WTC11 (cell line): ENCODE data around the gene ZNF614.

Experiments used
- ESRRA ChIP-seq: sonication (generic); formaldehyde crosslinking; IDR thresholded peaks from 2 replicates; pipeline ENCODE4 v1.8.1; 2022; ENCODE audit warnings: mild to moderate bottlenecking, missing genetic modification reagents, borderline replicate concordance
- HMGA2 ChIP-seq: fragments of 250-450 bp; sonication (Bioruptor Pico); IDR thresholded peaks from 2 replicates; pipeline ENCODE4 v1.4.0; 2021; ENCODE audit warnings: mild to moderate bottlenecking, moderate library complexity
- OVOL2 ChIP-seq: fragments of 250-450 bp; sonication (Bioruptor Pico); IDR thresholded peaks from 2 replicates; pipeline ENCODE4 v1.9.0; 2021; ENCODE audit warnings: mild to moderate bottlenecking, borderline replicate concordance
- TP53 ChIP-seq: sonication (generic); formaldehyde crosslinking; IDR thresholded peaks from 2 replicates; pipeline ENCODE4 v1.8.1; 2023; ENCODE audit warnings: mild to moderate bottlenecking, missing genetic modification reagents
- ZNF263 ChIP-seq: sonication (generic); formaldehyde crosslinking; IDR thresholded peaks from 2 replicates; pipeline ENCODE4 v1.8.1; 2022; ENCODE audit warnings: low read depth, mild to moderate bottlenecking, moderate library complexity, missing genetic modification reagents
- ZNF532 ChIP-seq: fragments of 250-450 bp; sonication (Bioruptor Pico); IDR thresholded peaks from 2 replicates; pipeline ENCODE4 v1.9.0; 2021; ENCODE audit warnings: mild to moderate bottlenecking, borderline replicate concordance
- TF ChIP-seq, protein P1 (sequence below): fragments of 200-600 bp; IDR thresholded peaks from 2 replicates; pipeline ENCODE4 v1.8.0; 2022; ENCODE audit warnings: antibody characterized with exemption
- TF ChIP-seq, protein P2 (sequence below): sonication (generic); formaldehyde crosslinking; IDR thresholded peaks from 2 replicates; pipeline ENCODE4 v1.8.1; 2022; ENCODE audit warnings: mild to moderate bottlenecking, moderate library complexity, missing genetic modification reagents
- TF ChIP-seq, protein P3 (sequence below): sonication (generic); formaldehyde crosslinking; IDR thresholded peaks from 2 replicates; pipeline ENCODE4 v1.8.0; 2022; ENCODE audit warnings: mild to moderate bottlenecking, missing genetic modification reagents

- TF ChIP-seq, protein P1, sequence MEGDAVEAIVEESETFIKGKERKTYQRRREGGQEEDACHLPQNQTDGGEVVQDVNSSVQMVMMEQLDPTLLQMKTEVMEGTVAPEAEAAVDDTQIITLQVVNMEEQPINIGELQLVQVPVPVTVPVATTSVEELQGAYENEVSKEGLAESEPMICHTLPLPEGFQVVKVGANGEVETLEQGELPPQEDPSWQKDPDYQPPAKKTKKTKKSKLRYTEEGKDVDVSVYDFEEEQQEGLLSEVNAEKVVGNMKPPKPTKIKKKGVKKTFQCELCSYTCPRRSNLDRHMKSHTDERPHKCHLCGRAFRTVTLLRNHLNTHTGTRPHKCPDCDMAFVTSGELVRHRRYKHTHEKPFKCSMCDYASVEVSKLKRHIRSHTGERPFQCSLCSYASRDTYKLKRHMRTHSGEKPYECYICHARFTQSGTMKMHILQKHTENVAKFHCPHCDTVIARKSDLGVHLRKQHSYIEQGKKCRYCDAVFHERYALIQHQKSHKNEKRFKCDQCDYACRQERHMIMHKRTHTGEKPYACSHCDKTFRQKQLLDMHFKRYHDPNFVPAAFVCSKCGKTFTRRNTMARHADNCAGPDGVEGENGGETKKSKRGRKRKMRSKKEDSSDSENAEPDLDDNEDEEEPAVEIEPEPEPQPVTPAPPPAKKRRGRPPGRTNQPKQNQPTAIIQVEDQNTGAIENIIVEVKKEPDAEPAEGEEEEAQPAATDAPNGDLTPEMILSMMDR: no peak
- TF ChIP-seq HMGA2 (CRISPR knock-in tag) (no peak), ZNF532 (CRISPR knock-in tag) (no peak), TP53 (CRISPR knock-in tag) (no peak), ZNF263 (CRISPR knock-in tag) (no peak), OVOL2 (CRISPR knock-in tag) (no peak), ESRRA (CRISPR knock-in tag) (no peak)
- TF ChIP-seq, protein P2, sequence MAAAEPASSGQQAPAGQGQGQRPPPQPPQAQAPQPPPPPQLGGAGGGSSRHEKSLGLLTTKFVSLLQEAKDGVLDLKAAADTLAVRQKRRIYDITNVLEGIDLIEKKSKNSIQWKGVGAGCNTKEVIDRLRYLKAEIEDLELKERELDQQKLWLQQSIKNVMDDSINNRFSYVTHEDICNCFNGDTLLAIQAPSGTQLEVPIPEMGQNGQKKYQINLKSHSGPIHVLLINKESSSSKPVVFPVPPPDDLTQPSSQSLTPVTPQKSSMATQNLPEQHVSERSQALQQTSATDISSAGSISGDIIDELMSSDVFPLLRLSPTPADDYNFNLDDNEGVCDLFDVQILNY (CRISPR knock-in tag): no peak
- TF ChIP-seq, protein P3, sequence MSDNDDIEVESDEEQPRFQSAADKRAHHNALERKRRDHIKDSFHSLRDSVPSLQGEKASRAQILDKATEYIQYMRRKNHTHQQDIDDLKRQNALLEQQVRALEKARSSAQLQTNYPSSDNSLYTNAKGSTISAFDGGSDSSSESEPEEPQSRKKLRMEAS (CRISPR knock-in tag): no peak
Measured at GRCh38 chr19:51983361-51983760, 44.8 kb downstream of the ZNF614 start.
